Activated CD4-positive, alpha-beta T cell treated with anti-CD3 and anti-CD28 coated beads for 24 hours (primary cell): Measurements from ENCODE around the gene LRCH1.

Source experiments
- DNase-seq, 2 donors: peaks; one replicate each; pipeline ENCODE4 v3.0.0-alpha.2; 2020; ENCODE audit warnings: low read depth in 2 of 2

The LRCH1 gene

DNA sequence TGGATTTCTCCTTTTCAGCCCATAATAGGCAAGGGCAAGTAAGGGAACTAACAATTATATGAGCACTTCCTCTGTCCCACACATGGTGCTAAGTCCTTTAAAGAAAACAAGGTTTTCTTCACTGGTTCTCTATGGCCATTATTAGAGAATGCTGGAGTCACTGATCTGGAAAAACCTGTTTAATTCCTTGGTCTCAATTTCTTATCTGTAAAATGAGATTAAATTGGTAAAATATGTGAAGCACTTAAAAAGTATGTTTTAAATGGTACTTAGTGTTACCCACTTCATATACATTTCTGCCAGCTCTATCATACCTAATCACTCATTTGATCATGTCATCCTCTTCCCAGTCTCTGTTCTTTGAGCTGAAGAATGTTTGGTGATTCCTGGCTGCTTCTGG, 39.4 kb downstream of the LRCH1 start:
- DNase-seq, result no peak

GRCh38 chr13:46593398-46593797, 40.4 kb downstream of the LRCH1 start:
- DNase-seq, result peak in 1 of 2 donors; percentile 13

- DNase-seq, result no peak
These were observed 41.6 kb downstream of the LRCH1 start for GRCh38 chr13:46594374-46595078.

DNA sequence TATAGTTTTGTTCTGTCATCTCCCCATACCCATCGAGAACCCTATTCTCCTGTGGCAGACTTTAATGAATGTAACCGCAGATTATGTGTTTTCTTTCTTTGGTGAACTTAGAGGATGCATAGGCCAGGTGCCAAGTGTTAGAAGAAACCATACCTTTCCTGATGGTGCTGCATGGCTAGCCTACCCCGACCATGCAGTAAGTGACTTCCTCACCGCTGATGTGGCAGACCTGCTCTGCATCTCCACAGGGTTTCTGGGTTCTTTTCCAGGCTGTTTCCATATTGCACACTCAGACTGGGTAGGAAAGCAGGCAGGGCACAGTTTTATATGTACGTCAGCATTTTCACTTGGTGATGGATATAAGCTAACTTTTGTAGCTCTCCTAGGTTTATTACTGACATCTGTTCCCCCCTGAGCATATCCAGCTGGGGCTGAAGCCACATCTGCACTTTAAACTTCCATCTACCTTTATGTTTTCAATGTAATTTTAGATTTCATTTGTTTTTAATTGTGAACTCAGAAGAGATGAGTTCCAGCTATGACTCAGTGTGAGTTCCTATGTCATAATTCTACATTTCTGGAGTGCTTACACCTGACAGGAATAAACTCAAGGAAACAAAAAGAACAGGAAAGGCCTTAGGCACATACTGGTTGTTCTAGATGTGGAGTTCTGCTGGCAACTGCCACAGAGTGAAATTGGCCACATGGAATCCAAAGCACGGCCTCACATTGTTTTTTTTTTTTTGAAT, 42.3 kb downstream of the LRCH1 start:
- no peak for DNase-seq

GRCh38 chr13:46595885-46596275, 42.9 kb downstream of the LRCH1 start:
- no peak for DNase-seq

DNA sequence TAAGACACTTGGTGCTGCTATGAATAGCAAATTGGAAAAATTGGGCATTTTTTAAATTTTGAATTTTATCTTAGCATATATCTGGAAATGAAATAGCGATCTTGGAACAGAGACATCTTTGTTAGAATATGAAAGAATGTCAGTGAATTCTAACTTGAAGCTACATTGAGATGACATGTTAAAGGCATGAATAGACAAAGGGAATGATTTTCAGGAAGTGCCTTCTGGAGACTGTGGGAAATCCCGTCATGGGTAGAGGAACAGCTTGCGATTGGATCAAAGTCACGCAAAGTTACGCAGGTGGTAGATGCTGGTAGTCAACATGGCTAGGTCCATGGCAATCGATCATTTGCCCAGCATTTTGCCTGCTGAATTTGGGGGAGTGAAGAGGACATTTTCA, 43.5 kb downstream of the LRCH1 start:
- DNase-seq, result no peak

GRCh38 chr13:46598140-46598819, 45.3 kb downstream of the LRCH1 start:
- DNase-seq, result no peak

DNA sequence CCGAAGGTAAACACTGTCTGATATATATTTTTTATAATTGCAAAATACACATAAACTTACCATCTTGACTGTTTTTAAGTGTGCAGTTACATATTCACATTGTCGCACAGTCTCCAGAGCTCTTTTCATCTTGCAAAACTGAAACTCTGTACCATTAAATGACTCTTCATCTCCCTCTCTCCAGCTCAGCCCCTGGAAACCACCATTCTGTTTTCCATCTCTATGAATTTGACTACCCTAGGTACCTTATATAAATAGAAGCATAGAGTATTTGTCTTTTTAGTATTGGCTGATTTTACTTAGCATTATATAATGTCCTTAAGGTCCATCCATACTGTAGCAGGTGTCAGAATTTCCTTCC, 45.8 kb downstream of the LRCH1 start:
- no peak for DNase-seq

GRCh38 chr13:46600943-46601311, 48.0 kb downstream of the LRCH1 start:
- DNase-seq, result no peak

GRCh38 chr13:46602531-46602930, 49.6 kb downstream of the LRCH1 start:
- DNase-seq, result no peak

GRCh38 chr13:46603165-46603603, 50.2 kb downstream of the LRCH1 start:
- no peak for DNase-seq

DNA sequence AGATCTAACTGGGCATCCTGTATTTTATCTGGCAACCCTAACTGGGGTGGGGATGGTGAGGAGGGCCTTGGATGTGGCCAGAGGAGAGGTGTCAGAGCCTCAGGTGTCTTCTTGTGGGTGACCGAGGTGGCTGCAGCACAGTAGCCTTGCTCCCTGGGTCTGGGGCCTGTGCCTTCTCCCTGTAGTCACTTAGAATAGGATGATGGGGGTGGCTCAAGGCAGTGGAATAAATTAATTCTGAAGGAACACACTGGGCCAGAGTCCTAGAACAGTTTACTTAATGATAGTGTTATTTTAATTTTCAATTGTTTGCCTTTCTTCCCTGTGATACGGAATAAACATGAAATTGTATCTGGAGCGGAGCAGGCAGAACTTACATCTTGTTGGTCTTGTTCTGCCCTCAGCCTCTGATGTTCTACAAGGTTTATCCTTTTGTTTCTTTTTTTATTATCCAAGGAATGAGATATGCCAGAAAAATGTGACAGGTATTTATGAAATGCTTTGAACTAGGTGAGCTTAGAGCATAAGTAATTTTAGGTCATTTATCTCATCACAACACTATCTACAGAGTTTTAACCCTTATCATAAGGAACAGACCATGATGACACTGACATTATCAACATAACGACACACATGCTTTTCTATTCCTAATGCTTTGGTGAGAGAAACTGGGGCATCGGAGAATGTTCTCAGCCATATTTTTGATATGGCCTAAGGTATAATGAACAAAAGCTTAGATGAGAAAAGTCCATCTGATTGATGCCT, 51.4 kb downstream of the LRCH1 start:
- no peak for DNase-seq

DNA sequence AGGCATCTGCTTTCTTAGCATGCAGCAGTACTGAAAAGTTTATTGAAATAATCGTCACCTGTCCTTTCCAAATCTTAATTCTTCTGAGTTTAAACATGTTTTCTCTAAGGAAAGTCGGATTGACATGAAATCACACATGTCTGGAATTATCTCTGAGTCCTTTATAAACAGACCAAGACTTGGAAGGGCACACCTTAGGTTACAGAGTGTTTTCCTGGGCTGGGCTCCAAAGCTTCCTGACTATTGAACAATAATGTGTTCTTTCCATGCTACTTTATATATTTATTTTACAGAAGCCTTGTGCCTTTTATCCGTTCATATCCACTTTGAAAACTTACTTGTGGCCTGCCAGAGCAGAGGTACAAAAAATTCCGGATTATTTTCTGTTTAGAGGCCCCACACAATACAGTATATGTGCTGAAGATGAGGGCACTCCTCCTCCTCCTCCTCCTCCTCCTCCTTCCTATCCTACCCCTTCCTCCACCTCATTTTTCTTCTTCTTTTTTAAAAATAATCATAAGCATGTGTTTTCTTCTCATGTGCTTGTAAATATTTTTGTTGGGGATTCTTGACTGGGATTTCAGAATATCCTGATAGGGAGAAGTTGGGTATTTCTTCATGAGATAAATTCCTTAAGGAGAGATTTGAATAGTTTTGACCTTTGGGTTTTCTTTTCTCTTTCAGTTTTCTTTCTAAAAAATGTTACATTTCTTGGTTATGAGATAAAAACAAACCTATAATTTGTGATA, 52.3 kb downstream of the LRCH1 start:
- no peak for DNase-seq

GRCh38 chr13:46605825-46606554, 53.0 kb downstream of the LRCH1 start:
- DNase-seq, result no peak

GRCh38 chr13:46606970-46607369, 54.0 kb downstream of the LRCH1 start:
- DNase-seq, result no peak

GRCh38 chr13:46607768-46608564, 55.0 kb downstream of the LRCH1 start:
- no peak for DNase-seq

- DNase-seq, result no peak
These were observed 56.1 kb downstream of the LRCH1 start for GRCh38 chr13:46609052-46609451.

- no peak for DNase-seq
These were observed 56.8 kb downstream of the LRCH1 start for GRCh38 chr13:46609726-46610125.

DNA sequence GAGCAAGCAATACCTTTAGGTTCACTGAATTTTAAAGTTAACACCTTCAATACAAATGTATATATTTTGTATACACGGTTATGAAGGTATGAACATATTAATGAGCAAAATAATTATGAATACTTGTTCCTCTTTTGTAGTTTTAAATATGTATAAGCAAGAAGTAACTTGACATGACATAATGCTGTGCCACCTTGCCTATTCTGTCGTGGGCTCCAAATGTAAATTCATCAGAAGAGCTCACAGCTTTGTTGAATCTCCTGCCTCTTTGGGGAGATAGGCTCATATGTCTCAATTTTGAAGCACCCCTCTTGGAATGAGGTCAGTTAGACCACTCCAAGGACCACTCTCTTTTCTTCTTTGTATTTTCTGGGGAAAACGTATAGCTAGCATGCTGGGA, 59.3 kb downstream of the LRCH1 start:
- no peak for DNase-seq
